GM18868 (cell line): ENCODE data around the gene GNA15.

Experiments used
- ATAC-seq: cut with Tn5 transposase; IDR thresholded peaks from one replicate; pipeline ENCODE4 v1.9.1; 2021; ENCODE audit warnings: mild to moderate bottlenecking, moderate library complexity; ENCODE audit not compliant: unreplicated experiment

The GNA15 gene

GRCh38 chr19:3206216-3206953, 70.6 kb downstream of the GNA15 start:
- no peak for ATAC-seq

GRCh38 chr19:3207461-3208242, 71.8 kb downstream of the GNA15 start:
- ATAC-seq = no peak

GRCh38 chr19:3208317-3209207, 72.7 kb downstream of the GNA15 start:
- ATAC-seq = no peak

GRCh38 chr19:3210347-3211017, 74.6 kb downstream of the GNA15 start:
- no peak for ATAC-seq

GRCh38 chr19:3211191-3211590, 75.4 kb downstream of the GNA15 start:
- no peak for ATAC-seq

GRCh38 chr19:3213159-3213558, 77.3 kb downstream of the GNA15 start:
- no peak for ATAC-seq
